ENCODE measurements around the gene PDE3A.

DNA sequence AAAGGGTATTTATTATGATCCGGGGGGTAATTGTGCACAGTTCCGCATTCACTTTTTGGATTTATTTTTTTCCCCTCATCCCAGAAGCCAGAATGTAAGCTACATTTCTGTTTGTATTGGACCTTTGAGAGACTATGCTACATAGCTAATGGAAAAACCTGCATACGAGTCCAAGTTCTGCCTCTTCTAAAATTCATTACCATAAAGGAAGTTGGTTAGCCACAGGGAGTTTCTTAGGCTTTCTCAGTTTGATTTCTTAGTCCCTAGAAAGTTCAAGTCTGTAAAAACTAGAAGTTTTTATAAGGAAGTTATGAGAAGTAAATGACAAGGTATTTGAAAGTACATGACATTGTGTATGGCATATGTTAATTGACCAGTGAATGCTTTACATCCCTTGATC is 138.7 kb downstream of the PDE3A start:
- TF ChIP-seq GATA3 (IDR thresholded peaks at IDR 0.05; ENCODE audit: low read depth, low read length) (no peak), GATA2 (IDR thresholded peaks at IDR 0.05; ENCODE audit: low read depth, low read length) (no peak)

Measured in SH-SY5Y (cell line).